Motor neuron (in vitro differentiated cells): ENCODE results near the gene MYO1F. TPM values are rescaled to one million over a fixed set of nuclear protein-coding genes. Genes with fewer than 3 reads are reported as not detected.
"Not testable (repeated sequence)": the region's sequence is repeated elsewhere in the genome, so short reads cannot be mapped to it uniquely, and the experiment has no call there.

ENCODE experiments used
- ATAC-seq, 8 experiments: fragments of 200-7000 bp; cut with Tn5 transposase; replicated peaks in 6 of 8; 2 replicates each; pipeline ENCODE4 v1.8.0; 2021; ENCODE audit warnings: mild to moderate bottlenecking in 8 of 8, moderate library complexity in 8 of 8
- H3K27ac ChIP-seq, 2 donors: fragments of 250-450 bp; sonication (Bioruptor Pico); 2 replicates each; pipeline ENCODE4 v1.9.0; 2021; ENCODE audit warnings: antibody characterized with exemption in 2 of 2, mild to moderate bottlenecking in 2 of 2, moderate library complexity in 1 of 2
- H3K4me1 ChIP-seq, 2 donors: fragments of 250-450 bp; sonication (Bioruptor Pico); replicated peaks in 1 of 2; 2 replicates each; pipeline ENCODE4 v1.6.1; 2021; ENCODE audit warnings: antibody characterized with exemption in 2 of 2, mild to moderate bottlenecking in 2 of 2, moderate library complexity in 1 of 2
- H3K4me3 ChIP-seq, 5 donors: fragments of 250-450 bp; sonication (Bioruptor Pico); 2 replicates each; pipeline ENCODE4 v1.9.0; 2021; ENCODE audit warnings: antibody characterized with exemption in 5 of 5, mild to moderate bottlenecking in 5 of 5, moderate library complexity in 4 of 5
- WGBS, 10 experiments: fragments of 450-650 bp; shearing (Covaris generic); methylation state at CpG; one replicate each; pipeline ENCODE4 v1.0.0; 2022; 5-methylcytosine and 5-hydroxymethylcytosine counted together
- in situ Hi-C, 9 experiments: fragments of 400-800 bp; cut with MboI; loops; one replicate each; pipeline ENCODE4 v1.15.0; 2021; ENCODE audit warnings: low sequenced_read_pairs in 9 of 9, low pct_unique_long_range_greater_than_20kb in 2 of 9; ENCODE audit not compliant: unreplicated experiment in 9 of 9
- total RNA-seq, 8 experiments: library from RNA; unstranded; fragments of 300-600 nt; gene quantifications; 2 replicates each; pipeline versions ENCODE4 v1.2.3 to v1.2.4, GENCODE V29; 2022

Gene MYO1F
- total RNA-seq, 8 experiments from 2014 or later, result 0.67 to 15.6 (median 4.7) TPM

GRCh38 chr19:8517551-8518442, 59.4 kb downstream of the MYO1F start:
- in situ Hi-C loops, result no loop called here
- 18 to 90% (median 66%) methylated on average over 2 to 10 of the region's 10 CpGs; no CpG with 5 or more reads in 2 of the 10 experiments for WGBS, 10 experiments
- peaks cover 10 to 11% of the 10 kb centered on the region in 2 donors for H3K4me1 ChIP-seq
- H3K4me3 ChIP-seq, result no peak overlapping the region
- H3K27ac ChIP-seq, result no peak overlapping the region
- no peak for ATAC-seq

GRCh38 chr19:8515317-8515716, 61.9 kb downstream of the MYO1F start:
- Histone ChIP-seq H3K4me1 (peaks cover 17 to 18% of the 10 kb centered on the region in 2 donors), H3K27ac (no peak overlapping the region), H3K4me3 (no peak overlapping the region)
- no peak for ATAC-seq
- 52 to 98% (median 90%) methylated on average over 2 to 8 of the region's 11 CpGs; no CpG with 5 or more reads in 4 of the 10 experiments for WGBS, 10 experiments
- in situ Hi-C loops, result no loop called here

GRCh38 chr19:8514505-8515009, 62.7 kb downstream of the MYO1F start:
- ATAC-seq, in situ Hi-C loops: not testable (repeated sequence)
- peak overlapping the region; percentile 100 for H3K27ac ChIP-seq

GRCh38 chr19:8513687-8514504, 63.3 kb downstream of the MYO1F start, which contains the start of gene ZNF414:
Gene ZNF414 (minus strand): TSS chr19:8514167. CDS start chr19:8514046, 121 bp downstream.
- in situ Hi-C loops, result no loop called here
- peaks cover 17 to 18% of the 10 kb centered on the region in 2 donors for H3K4me1 ChIP-seq
- H3K27ac ChIP-seq, result peak within 1 kb of the TSS; percentile 100
- peak; percentile 88 to 95 (median 94) for ATAC-seq
- 0 to 50% (median 16%) methylated on average over 1 to 17 of the region's 70 CpGs; no CpG with 5 or more reads in 2 of the 10 experiments for WGBS, 10 experiments
- H3K4me3 ChIP-seq, result peak within 1 kb of the TSS; percentile 69 to 92 (median 81)

More at GRCh38 chr19:8514505-8515009, 62.7 kb downstream of the MYO1F start:
- Histone ChIP-seq H3K4me1 (peaks cover 17 to 18% of the 10 kb centered on the region in 2 donors), H3K4me3 (peak overlapping the region; percentile 69 to 92 (median 81))
- 57 to 86% (median 69%) methylated on average over 3 to 8 of the region's 21 CpGs; no CpG with 5 or more reads in 5 of the 10 experiments for WGBS, 10 experiments

GRCh38 chr19:8513036-8513686, 64.1 kb downstream of the MYO1F start:
- Histone ChIP-seq H3K4me3 (peak overlapping the region; percentile 69 to 92 (median 81)), H3K27ac (peak overlapping the region; percentile 100), H3K4me1 (peaks cover 17 to 18% of the 10 kb centered on the region in 2 donors)
- WGBS, 10 experiments, result 0 to 66% (median 37%) methylated on average over 1 to 10 of the region's 19 CpGs; no CpG with 5 or more reads in 6 of the 10 experiments
- in situ Hi-C loops, result no loop called here
- peak in 5 of 8 experiments; percentile 0 to 6 (median 1) for ATAC-seq

- peaks cover 17 to 18% of the 10 kb centered on the region in 2 donors for H3K4me1 ChIP-seq
- ATAC-seq, result no peak
- H3K4me3 ChIP-seq, result no peak overlapping the region
- H3K27ac ChIP-seq, result peak overlapping the region; percentile 100
- in situ Hi-C loops, result no loop called here
- WGBS, 10 experiments, result 86 to 100% (median 100%) methylated on average over 1 to 3 of the region's 22 CpGs; no CpG with 5 or more reads in 7 of the 10 experiments
Observed at GRCh38 chr19:8512115-8512967, 64.9 kb downstream of the MYO1F start.

GRCh38 chr19:8511573-8512101, 65.6 kb downstream of the MYO1F start:
- in situ Hi-C loops, result no loop called here
- Histone ChIP-seq H3K4me3 (no peak overlapping the region), H3K27ac (no peak overlapping the region), H3K4me1 (peaks cover 17 to 22% of the 10 kb centered on the region in 2 donors)
- WGBS, 10 experiments, result no CpG with 5 or more reads among the region's 45 CpGs
- ATAC-seq, result no peak

GRCh38 chr19:8510589-8511115, 66.6 kb downstream of the MYO1F start:
- Histone ChIP-seq H3K4me1 (peaks cover 21 to 27% of the 10 kb centered on the region in 2 donors), H3K27ac (no peak overlapping the region), H3K4me3 (no peak overlapping the region)
- in situ Hi-C loops, result no loop called here
- 80 to 100% methylated on average over 2 to 7 of the region's 52 CpGs; no CpG with 5 or more reads in 8 of the 10 experiments for WGBS, 10 experiments
- no peak for ATAC-seq

GRCh38 chr19:8506402-8506957, 70.8 kb downstream of the MYO1F start:
- 0 to 20% methylated on average over 1 to 2 of the region's 18 CpGs; no CpG with 5 or more reads in 8 of the 10 experiments for WGBS, 10 experiments
- H3K4me3 ChIP-seq, result peak overlapping the region; percentile 39 to 47 (median 42)
- peaks cover 4 to 9% of the 10 kb centered on the region in 2 donors for H3K4me1 ChIP-seq
- ATAC-seq, result peak in 6 of 8 experiments; percentile 3 to 65 (median 20)
- in situ Hi-C loops, result loop anchor here in 1 of 9 experiments (10.0 kb wide), 1 partner anchor 152 kb away; no protein-coding TSS in a partner anchor
- H3K27ac ChIP-seq, result peak overlapping the region; percentile 67 to 75

GRCh38 chr19:8505680-8506401, 71.4 kb downstream of the MYO1F start:
- peak overlapping the region; percentile 67 to 75 for H3K27ac ChIP-seq
- in situ Hi-C loops, result loop anchor here in 1 of 9 experiments (10.0 kb wide), 1 partner anchor 151 kb away; no protein-coding TSS in a partner anchor
- H3K4me1 ChIP-seq, result peaks cover 4 to 9% of the 10 kb centered on the region in 2 donors
- peak overlapping the region; percentile 39 to 47 (median 42) for H3K4me3 ChIP-seq
- 0 to 10% (median 3%) methylated on average over 2 to 22 of the region's 56 CpGs; no CpG with 5 or more reads in 3 of the 10 experiments for WGBS, 10 experiments
- ATAC-seq, result peak; percentile 84 to 94 (median 89)
